Measurements from ENCODE around the gene MYH9. TPM values are rescaled to one million over a fixed set of nuclear protein-coding genes. Genes with fewer than 3 reads are reported as not detected.
"Not testable (repeated sequence)": the region's sequence is repeated elsewhere in the genome, so short reads cannot be mapped to it uniquely, and the experiment has no call there.

MYH9 gene
- total RNA-seq, 1 donor from 2014 or later, result 889 TPM

DNA sequence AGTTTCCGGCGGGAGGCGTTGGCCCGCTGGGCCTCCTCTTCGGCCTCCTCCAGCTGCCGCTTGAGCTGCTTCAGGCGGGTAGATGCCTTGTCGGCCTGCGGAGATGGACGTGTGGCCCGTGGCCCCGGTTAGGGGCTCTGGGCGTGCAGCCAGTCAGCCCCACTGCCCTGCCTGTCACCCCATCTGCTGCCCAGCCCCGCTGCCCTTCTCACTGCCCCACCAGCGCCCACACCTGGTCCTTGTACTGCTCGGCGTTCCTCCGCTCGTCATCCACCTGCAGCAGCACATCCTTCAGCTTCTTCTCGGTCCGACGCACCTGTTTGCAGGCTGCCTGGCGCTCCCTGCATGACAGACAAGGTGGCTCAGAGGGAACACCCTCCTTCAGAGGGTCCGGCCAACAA lies 103.6 kb downstream of the MYH9 start:
- intact Hi-C loops (cut with micrococcal nuclease), result no loop called here

DNA sequence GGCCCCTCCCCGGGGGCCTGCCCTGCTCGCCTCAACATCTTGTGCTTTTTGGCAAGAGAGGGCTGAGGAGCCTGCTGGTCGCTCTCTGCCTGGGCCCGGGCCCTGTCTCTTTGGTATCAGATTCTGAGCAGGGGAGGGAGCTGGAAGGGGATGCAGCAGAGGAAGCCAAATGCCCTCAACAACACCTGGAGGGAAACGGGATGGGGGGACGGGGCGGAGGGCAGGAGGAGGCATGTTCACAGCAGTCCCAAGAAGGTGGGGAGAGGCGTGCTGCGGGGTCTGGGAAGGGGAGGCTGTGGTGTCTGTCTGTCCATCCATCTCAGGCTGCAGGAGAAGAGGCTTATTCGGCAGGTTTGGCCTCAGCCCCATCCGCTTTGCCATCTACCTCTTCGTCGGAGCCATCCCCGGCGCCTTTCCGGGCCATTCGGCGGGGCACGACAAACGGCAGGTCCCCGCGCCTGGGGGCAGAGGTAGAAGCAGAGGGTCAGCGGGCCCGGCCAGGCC lies 105.4 kb downstream of the MYH9 start:
- intact Hi-C loops (cut with micrococcal nuclease), result no loop called here

DNA sequence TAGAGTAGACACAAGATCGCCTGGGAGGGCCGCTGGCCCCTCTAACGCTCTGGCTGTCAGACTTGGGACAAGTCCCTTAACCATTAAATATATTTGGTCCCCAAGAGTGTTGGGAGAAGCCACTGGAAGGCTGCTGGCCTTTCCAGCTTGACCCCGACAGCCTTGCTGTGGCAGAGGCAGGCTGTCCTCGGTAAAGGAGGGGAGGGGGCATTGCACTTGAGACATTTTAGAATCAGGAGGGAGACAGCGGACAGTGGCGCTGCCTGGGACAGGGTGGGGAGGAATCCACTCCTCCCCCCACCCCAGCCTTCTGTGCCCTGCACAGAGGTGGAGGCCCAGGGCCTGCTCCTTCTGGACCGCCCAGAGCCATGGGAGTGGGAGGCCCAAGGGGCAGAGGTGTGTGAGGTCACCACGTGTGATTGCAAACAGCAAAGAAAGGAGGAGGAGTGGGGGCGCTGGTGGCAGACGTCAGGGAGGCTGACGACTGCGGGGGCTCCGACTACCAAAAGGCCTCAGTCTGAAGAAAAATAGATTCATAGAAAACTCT lies 105.9 kb downstream of the MYH9 start:
- intact Hi-C loops (cut with micrococcal nuclease), result no loop called here

DNA sequence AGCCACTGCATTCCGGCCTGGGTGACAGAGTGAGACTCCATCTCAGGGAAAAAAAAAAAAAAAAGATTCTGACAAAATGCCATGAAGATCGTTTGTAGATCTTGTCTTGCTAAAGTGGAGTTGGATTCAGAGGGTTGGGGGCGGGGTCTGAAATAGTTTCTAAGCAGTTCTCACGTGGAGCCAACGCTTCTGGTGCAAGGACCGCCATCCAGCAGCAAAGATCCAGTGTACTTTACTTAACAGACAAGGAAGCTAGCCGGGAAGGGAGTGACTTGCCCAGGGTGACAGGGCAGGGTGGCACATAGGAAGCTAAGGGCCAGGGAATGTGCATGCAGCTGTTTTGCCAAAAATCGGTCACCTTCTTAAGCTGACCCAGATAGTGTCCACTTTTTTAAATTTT lies 107.4 kb downstream of the MYH9 start:
- intact Hi-C loops (cut with micrococcal nuclease), result no loop called here

DNA sequence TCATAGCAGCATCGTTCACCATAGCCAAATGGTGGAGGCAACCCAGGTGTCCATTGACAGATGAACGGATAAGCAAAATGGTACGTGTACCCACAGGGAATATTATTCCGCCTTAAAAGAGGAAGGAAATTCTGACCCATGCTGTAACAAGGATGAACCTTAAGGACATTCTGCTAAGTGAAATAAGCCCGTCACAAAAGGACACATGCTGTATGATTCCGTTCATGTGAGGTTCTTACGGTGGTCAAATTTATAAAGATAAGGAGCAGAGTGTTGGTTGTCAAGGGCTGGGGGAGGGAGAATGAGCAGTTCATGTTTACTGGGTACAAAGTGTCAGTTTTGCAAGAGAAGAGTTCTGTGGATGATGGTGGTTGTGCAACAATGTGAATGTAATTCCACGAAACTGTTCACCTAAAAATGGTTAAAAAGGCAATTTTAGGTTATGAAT lies 108.5 kb downstream of the MYH9 start:
- intact Hi-C loops (cut with micrococcal nuclease), result no loop called here

DNA sequence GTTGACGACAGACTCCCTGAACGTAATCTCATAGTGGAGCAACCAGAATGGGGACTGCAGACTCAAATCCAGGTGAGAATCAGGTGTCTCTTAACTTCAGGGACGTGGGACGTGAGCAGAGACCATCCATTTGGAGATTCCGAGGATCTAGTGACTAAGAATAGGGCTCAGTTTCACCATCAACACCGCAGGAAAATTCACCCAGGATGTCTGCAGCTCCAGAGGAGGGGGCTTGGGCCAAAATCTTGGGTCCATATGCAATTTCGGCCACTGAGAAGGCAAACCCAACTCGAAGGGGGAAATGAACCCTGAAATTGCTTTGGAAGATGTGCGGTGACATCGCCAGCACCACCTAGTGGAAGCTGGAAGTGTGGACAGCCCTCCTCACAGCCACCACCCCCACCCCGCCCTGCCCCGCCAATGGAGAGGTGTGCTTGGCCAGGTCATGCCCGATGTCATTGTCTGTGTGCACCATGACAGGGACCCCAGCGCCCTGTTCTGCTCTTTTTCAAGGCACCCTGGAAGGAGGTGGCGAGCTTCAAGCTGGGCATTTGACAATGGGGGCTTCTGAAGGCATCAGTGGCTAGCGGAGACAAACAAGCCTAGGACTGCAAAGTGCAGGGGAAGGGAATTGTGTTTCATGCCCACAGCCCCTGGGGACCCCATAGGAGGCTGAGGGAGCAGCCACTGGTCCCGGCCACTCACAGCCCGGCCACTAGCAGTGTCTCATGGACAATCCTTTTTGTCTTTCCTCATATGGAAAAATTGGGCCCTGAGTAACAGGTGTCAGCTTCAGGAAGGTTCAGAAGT lies 110.1 kb downstream of the MYH9 start:
- intact Hi-C loops (cut with micrococcal nuclease), result loop anchor here (1.0 to 2.0 kb wide), 2 partner anchors 38 to 83 kb away; partner anchors contain the start of gene APOL2

DNA sequence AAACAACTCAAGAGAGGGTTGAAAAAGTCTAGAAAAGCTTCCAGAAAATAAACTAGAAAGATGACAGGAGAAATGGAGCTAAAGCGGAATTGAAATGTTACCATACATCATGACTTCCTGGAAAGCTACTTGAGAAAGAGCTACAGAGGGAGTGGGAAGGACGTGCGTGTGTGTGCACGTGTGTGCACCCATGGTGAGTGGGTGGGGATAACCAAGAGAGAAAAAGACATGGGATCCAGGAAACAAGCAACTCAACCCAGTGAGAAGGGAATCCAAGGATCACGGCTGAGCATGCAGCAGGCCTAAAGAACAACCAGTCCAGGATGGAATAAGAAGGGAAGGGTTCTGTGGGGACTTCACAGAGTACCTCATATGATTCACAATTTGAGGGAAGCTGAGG lies 113.2 kb downstream of the MYH9 start:
- intact Hi-C loops (cut with micrococcal nuclease), result no loop called here

DNA sequence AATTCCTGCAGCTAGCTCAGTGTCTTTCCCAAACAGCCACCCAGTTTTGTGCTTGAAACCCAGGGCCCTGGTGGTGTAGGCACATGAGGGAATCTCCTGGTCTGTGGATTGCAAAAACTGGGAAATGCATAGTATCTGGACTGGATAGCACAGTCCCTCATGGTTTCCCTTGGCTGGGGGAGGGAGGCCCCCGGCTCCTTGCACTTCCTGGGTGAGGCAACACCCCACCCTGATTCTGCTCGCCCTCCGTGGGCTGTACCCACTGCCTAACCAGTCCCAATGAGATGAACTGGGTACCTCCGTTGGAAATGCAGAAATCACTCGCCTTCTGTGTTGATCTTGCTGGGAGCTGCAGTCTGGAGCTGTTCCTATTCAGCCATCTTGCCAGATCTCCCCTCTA lies 115.8 kb downstream of the MYH9 start:
- intact Hi-C loops (cut with micrococcal nuclease), result not testable (repeated sequence)

DNA sequence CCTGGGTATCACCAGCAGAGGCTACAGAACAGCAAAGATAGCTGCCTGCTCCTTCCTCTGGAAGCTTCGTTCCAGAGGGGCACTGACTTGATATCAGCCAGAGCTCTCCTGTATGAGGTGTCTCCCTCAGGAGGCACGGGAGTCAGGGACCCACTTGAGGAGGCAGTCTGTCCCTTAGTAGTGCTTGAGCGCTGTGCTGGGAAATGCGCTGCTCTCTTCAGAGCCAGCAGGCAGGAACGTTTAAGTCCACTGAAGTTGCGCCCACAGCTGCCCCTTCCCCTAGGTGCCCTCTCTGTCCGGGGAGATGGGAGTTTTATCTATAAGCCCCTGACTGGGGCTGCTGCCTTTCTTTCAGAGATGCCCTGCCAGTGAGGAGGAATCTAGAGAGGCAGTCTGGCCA lies 116.5 kb downstream of the MYH9 start:
- intact Hi-C loops (cut with micrococcal nuclease), result not testable (repeated sequence)

DNA sequence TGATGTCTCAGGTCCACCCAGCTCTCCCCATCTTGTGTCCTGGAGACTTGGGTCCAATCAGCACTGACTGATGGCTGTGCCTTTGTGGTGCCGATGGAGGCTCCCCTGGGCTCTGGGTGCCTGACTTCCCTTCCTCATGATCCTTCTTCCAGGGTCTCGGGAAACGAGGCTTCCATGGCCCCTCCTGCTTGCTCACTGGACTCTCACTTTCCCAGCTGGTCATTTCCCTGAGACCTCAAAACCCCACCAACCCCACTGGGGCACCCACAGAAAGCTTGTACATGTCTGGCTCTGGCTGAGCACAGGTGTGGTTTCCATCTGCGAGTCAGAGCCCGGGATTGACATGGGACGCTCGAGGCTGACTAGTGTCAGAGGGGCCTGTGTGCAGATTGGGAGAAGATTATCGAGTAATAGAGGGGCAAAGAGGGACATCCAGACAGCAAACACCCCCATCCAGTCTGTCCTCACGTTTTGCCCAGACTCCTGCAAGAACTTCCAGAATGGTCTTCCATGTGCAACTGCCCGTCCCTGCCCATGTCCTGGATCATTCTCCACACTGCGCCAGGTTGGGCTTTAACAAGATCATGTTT lies 119.8 kb downstream of the MYH9 start:
- intact Hi-C loops (cut with micrococcal nuclease), result no loop called here

DNA sequence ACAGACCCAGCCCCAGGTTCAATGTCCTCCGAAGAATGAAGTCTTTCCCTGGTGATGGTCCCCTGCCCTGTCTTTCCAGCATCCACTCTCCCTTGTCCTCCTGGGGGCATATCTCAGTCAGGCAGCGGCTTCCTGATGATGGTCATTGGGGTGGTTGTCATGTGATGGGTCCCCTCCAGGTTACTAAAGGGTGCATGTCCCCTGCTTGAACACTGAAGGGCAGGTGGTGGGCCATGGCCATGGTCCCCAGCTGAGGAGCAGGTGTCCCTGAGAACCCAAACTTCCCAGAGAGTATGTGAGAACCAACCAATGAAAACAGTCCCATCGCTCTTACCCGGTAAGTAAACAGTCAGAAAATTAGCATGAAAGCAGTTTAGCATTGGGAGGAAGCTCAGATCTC lies 120.7 kb downstream of the MYH9 start:
- intact Hi-C loops (cut with micrococcal nuclease), result no loop called here

DNA sequence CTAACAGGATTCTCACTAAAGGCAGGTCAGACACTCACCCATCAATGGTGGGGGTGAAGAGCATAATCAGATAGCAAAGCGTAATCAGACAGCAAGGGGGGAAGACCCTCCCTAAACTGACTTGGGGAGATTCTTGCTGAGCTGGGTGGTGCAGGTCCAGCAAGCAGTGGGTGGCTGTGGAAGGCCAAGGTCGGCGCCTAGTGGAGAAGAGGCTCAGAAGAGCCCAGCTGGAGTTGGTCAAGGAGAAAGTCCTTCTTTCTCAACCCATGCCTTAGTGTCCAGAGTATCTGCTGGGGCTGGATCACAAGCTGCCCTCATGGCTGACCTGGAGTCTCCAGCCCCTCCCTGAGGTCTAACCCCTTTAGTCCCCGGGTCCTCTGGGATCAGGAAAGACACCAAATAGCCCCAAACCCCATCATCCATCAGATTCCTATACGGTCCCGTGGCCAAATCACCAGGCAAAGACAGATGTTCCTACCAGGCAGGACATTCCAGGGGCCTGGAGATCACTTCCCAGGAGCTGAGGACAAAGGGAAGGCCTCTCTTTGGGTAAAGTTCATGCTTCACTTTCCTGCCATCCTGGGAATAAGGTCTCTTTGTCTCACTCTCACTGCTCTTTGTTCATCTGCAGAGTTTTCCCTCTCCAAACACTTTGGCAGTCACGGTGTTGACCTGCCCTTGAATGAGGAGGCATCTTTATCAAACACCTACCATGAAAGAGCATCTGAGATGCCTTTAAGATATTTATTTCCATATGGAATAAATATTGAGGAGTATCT lies 123.7 kb downstream of the MYH9 start:
- intact Hi-C loops (cut with micrococcal nuclease), result not testable (repeated sequence)

DNA sequence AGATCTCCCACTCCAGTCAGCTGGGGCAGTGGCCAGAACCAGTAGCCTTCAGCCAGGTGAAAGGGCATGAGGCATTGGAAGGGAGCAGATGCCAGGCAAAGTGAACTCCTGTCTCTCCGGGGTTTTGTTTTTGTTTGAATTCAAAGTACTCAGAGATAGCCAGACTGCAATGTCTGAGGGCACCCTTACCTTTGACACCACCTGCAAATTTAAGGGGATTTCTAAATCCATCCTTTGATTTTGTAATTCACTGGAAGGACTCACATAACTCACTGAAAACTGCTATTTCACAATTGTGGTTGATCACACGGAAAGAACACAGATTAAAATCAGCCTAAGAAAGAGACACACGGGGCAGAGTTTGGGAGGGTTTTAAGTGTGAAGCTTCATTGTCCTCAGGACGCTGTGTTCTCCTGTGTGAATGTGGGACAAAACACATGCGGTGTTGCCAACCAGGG lies 124.5 kb downstream of the MYH9 start:
- intact Hi-C loops (cut with micrococcal nuclease), result not testable (repeated sequence)

DNA sequence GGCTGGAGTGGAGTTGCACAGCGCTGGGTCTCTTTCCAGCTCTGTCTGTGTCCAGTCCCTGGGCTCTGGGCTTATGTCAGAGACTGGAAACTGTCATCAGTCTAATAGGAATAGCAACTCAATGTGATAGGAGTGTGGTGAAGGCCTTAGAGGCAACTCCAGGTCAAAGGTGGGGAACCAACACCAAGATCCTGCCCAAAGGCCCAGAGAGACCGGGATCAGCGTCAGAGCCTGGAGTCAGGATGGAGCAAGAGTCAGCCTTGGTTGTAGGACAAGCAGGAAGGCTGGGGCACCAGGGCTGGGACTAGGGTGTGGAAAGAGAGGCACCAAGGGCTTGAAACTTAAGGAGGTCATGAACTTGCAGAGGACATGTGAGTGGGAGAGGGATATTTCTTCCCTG lies 125.5 kb downstream of the MYH9 start:
- intact Hi-C loops (cut with micrococcal nuclease), result not testable (repeated sequence)

DNA sequence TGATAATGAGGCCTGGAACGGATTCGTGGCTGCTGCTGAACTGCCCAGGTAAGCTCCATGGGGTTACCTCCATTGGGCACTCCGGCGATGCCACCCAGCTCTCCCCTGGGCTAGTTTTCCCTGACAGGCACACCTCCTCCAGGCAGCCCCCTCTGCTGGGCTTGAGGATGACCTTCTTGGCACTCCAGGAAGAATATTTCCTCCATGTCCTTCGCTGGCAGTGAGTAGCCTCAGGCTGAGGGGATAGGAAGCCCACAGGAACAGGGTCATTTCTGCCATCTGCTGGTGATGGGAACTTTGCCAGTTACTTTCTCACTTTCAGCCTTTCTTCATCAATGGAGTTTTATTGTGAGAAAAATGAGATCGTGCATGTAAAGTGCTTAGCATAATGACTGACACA lies 126.1 kb downstream of the MYH9 start:
- intact Hi-C loops (cut with micrococcal nuclease), result not testable (repeated sequence)

DNA sequence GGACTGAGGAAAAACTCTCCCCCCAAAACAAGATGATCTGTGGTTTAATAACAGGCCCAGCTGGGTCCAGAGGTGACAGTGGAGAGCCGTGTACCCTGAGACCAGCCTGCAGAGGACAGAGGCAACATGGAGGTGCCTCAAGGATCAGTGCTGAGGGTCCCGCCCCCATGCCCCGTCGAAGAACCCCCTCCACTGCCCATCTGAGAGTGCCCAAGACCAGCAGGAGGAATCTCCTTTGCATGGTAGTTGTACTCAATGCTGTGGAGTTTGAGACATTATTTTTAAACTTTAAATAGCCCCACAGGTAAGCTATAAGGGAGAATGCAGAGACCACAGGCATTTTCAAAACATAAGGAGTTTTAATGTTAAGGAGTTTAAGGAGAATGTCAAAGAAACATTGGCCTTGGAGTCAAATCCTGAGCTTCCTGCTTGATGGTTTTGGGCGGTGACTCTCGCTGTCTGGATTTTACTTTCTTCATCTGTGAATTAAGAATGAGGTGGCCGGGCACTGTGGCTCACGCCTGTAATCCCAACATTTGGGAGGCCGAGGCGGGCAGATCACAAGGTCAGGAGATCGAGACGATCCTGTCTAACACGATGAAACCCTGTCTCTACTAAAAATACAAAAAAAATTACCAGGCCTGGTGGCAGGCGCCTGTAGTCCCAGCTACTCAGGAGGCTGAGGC lies 128.0 kb downstream of the MYH9 start:
- intact Hi-C loops (cut with micrococcal nuclease), result no loop called here

DNA sequence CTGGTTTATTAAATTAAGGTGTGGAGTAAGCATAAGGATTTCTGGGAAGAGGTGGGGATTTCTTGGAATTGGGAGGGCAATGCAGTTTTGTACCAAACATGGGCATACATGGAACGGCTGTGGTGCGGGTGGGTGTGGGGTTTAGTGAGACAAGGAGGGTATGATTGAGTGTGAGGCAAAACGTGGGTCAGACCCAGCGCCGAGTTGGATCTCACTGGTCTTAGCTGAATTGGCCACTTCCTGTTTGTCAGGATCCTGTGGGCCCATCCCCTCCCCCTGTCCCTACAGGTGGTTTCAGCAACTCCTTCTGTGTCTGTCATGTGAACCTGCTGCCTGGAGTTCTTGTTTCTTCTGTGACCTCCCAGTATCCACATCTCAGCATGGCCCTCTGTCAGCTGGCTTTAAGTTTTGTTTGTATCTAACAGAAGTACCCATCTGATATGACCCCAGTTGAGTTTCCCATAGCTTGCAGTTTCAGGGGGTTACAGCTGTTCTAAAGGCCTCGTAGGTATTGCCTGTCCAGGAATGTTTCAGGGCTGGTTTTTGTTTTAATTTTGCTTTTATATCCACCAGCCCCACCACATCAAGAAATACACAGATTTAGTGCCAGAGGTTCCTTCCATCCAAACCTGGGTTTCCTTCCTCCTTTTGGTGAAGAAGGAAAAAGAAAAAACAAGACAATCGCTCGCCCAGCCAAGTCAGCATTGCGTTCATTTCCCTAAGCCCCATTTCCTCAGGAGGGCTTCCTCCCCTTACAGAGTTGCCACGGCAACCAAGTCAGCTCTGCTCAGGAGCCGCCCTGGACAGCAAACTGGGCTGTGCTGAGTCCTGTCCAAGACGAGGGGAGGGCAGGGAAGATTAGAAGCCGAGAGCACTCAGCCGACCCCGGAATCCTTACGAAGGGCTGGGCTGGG lies 128.8 kb downstream of the MYH9 start:
- intact Hi-C loops (cut with micrococcal nuclease), result no loop called here

DNA sequence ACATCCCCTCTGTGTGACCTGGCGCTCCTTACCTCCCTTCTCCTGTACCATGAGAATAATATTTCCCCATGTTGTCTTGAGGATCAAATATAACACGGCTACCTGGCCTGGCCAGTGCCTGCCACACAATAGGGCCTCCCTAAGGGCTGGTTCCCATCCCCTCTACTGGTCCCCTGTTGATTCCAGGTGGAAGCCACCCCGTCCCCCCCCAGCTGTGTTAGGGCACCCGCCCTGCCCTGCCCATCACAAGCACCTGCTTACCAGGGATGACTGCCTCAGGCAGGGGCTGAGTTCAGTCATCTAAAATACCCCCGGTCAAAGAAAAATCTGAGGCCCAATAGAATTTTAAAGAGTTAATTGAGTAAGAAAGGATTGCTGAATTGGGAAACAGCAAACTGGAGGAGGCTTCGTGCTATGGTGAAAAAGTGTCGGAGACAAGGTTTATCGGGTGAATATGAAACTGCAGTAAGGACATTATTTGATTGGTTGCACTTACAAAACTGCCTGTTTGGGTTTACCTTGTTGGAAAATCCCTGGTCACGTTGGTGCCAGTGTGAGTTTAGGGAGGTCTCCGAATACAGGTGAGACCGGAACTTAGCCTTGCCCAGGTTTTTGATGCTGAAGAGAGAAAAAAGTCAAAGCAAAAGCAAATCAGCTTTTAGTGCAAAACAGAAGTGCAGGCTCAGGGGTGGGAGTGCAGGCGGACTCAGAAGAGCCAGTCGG lies 129.7 kb downstream of the MYH9 start:
- intact Hi-C loops (cut with micrococcal nuclease), result no loop called here

DNA sequence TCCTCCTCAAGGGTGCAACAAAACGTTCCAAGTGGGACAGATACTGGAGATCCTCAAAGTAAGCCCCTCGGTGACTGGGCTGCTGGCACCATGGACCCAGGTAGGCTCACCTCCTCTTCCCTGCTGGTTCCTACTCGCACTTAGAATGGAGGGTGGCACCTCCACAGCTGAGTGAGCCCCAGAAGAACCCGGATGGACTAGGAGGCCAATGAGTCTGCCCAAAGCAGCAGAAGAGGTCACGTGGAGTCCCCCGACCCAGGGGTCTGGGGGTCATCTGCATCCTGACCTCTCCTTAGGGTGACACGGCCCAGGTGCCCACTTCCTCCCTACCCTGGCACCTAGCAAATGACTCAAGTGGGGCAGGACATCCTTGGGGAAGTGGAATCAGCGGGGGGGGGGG lies 130.5 kb downstream of the MYH9 start:
- intact Hi-C loops (cut with micrococcal nuclease), result no loop called here

Measured in T-helper 1 cell treated with Interleukin-12 subunit alpha and Interleukin-12 subunit beta and Interleukin-4 antibody, amounts not matched to agents 30 ng/mL and 1 ng/mL, for 36 hours (primary cell).